SK-N-SH treated with all-trans-retinoic acid at 6 μM for 48 hours (cell line): ENCODE measurements around the gene WDFY2.

Experiments used
- CSDC2 ChIP-seq: fragments of 250-450 bp; sonication (Bioruptor Pico); IDR thresholded peaks from 2 replicates; pipeline ENCODE4 v1.5.0; 2020; ENCODE audit warnings: mild to moderate bottlenecking, moderate library complexity
- POU6F1 ChIP-seq: fragments of 250-450 bp; sonication (Bioruptor Pico); IDR thresholded peaks from 2 replicates; pipeline ENCODE4 v1.8.0; 2021; ENCODE audit warnings: low read depth, mild to moderate bottlenecking, moderate library complexity, borderline replicate concordance
- RARB ChIP-seq: fragments of 250-450 bp; sonication (Bioruptor Pico); IDR thresholded peaks from 2 replicates; pipeline ENCODE4 v1.8.0; 2021; ENCODE audit warnings: mild to moderate bottlenecking, moderate library complexity
- TCF4 ChIP-seq: fragments of 250-450 bp; sonication (Bioruptor Pico); IDR thresholded peaks from 2 replicates; pipeline ENCODE4 v1.8.0; 2021; ENCODE audit warnings: mild to moderate bottlenecking, moderate library complexity, borderline replicate concordance
- TOX ChIP-seq: fragments of 250-450 bp; sonication (Bioruptor Pico); IDR thresholded peaks from 2 replicates; pipeline ENCODE4 v1.8.0; 2021; ENCODE audit warnings: mild to moderate bottlenecking, moderate library complexity, borderline replicate concordance
- ZFP3 ChIP-seq: fragments of 250-450 bp; sonication (Bioruptor Pico); IDR thresholded peaks from 2 replicates; pipeline ENCODE4 v1.5.0; 2020; ENCODE audit warnings: mild to moderate bottlenecking, moderate library complexity
- TF ChIP-seq, protein P1 (sequence below): fragments of 250-450 bp; sonication (Bioruptor Pico); IDR thresholded peaks from 2 replicates; pipeline ENCODE4 v1.8.0; 2020; ENCODE audit warnings: mild to moderate bottlenecking, moderate library complexity, borderline replicate concordance

DNA sequence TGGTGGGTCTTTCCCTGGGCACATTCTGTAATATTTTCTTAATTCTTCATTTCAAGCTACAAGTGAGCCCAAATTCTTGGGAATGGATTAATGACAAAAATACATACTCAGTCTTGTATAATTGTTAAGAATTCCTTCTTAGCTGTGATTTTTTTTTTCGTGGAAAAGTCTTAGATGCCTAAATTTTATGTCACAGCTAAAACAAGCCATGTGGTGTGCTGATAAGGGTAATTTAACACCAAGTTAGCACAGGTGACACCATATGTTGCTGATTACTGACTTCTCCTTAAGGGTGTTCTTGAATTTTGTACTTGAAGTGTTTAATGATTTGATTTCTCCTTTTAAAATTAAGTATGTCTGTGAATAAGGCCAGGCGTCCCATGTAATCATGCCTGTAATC lies 29.3 kb downstream of the WDFY2 start:
- no peak for TF ChIP-seq TOX (CRISPR knock-in tag)
- no peak for TF ChIP-seq POU6F1
- no peak for TF ChIP-seq TCF4 (CRISPR knock-in tag)
- TF ChIP-seq CSDC2 (CRISPR knock-in tag), result no peak
- TF ChIP-seq ZFP3, result no peak
- no peak for TF ChIP-seq RARB
- TF ChIP-seq, protein P1, sequence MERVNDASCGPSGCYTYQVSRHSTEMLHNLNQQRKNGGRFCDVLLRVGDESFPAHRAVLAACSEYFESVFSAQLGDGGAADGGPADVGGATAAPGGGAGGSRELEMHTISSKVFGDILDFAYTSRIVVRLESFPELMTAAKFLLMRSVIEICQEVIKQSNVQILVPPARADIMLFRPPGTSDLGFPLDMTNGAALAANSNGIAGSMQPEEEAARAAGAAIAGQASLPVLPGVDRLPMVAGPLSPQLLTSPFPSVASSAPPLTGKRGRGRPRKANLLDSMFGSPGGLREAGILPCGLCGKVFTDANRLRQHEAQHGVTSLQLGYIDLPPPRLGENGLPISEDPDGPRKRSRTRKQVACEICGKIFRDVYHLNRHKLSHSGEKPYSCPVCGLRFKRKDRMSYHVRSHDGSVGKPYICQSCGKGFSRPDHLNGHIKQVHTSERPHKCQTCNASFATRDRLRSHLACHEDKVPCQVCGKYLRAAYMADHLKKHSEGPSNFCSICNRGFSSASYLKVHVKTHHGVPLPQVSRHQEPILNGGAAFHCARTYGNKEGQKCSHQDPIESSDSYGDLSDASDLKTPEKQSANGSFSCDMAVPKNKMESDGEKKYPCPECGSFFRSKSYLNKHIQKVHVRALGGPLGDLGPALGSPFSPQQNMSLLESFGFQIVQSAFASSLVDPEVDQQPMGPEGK (CRISPR knock-in tag), result no peak
